NCI-H1105 (cell line): ENCODE data around the gene CREBZF.
A peak's percentile ranks its signal among the peaks of the same experiment; 100 is the strongest.
"Not testable (repeated sequence)": the region's sequence is repeated elsewhere in the genome, so short reads cannot be mapped to it uniquely, and the experiment has no call there.

Source experiments
- DNase-seq: peaks from one replicate; lab custom pipeline; 2025; lab: John Stamatoyannopoulos, UW

Gene CREBZF

DNA sequence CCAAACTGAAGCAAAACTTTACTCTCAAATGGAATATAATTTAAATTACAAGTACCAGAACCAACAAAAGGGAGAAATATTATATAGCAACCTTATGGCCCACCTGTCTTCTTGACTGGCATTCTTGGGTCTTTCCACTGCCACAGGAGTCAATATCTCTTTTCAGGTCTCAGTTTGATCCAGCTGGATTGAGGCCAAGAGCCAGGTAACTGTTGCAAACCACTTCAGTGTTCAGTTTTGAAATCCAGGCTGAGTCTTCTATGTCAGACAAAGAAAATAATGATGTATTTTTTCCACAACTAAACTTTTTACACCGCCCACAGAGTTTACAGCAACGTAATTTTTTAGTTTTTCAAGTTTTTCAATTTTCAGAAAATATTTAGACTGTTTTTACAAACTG is 38.4 kb downstream of the CREBZF start:
- DNase-seq = peak; percentile 42

DNA sequence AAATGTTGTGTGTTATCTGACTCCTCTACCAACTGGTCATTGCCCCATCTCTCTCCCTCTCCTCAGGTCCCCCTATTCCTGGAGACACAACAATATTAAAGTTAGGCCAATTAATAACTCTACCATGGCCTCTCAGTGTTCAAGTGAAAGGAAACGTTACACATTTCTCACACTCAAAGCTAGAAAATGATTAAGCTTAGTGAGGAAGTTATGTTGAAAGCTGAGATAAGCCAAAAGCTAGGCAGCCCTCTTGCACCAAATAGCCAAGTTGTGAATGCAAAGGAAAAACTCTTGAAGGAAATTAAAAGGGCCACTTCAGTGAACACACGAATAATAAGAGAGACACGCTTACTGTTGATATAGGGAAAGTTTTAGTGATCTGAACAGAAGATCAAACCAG is 44.7 kb downstream of the CREBZF start:
- DNase-seq = no peak

DNA sequence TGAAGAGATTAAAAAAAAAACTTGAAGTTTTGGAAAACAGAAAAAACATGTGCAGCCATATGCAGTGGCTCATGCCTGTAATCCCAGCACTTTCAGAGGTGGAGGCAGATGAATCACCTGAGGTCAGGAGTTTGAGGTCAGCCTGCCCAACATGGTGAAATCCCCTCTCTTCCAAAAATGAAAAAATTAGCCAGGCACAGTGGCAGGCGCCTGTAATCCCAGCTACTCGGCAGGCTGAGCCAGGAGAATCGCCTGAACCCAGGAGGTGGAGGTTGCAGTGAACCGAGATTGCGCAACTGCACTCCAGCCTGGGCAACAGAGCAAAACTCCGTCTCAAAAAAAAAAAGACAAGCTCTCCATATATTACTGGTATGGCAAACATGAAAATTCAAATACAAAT is 45.4 kb downstream of the CREBZF start:
- DNase-seq = no peak

DNA sequence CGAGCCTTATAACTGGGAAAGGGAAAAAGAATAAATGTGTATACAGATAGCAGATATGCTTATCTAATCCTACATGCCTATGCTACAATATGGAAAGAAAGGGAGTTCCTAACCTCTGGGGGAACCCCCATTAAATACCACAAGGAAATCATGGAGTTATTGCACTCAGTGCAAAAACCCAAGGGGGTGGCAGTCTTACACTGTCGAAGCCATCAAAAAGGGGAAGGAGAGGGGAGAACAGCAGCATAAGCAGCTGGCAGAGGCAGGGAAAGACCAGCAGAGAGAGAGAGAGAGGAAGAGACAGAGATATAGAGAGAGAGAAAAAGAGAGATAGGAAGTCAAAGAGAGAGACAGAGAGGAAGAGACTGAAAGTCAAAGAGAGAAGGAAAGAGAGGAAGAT is 53.3 kb downstream of the CREBZF start:
- DNase-seq = not testable (repeated sequence)
